H1 (cell line): ENCODE measurements around the gene CBL. TPM values are rescaled to one million over a fixed set of nuclear protein-coding genes. Genes with fewer than 3 reads are reported as not detected.

Source experiments
- CTCF ChIA-PET: fragments of 300-600 bp; sonication (Branson Sonifier 250); formaldehyde crosslinking; loops from one replicate; lab custom pipeline; 2021; ENCODE audit not compliant: partially characterized antibody; lab: Charles Lee
- POLR2A ChIA-PET: fragments of 300-600 bp; sonication (Branson Sonifier 250); formaldehyde crosslinking; loops from one replicate; lab custom pipeline; 2021; ENCODE audit warnings: inconsistent platforms; ENCODE audit not compliant: partially characterized antibody; lab: Charles Lee
- DNase-seq, 2 experiments: peaks; one replicate each; pipeline versions ENCODE4 v3.0.0 to v3.0.0-alpha.2; 2010 to 2022; ENCODE audit warnings: low spot score in 2 of 2, low read depth in 1 of 2, mixed read lengths in 1 of 2
- FAIRE-seq: peaks from 2 replicates; lab custom pipeline; 2011; peaks lifted over from hg19 to GRCh38; lab: Jason Lieb, UNC
- H2AFZ ChIP-seq: 2 replicates; pipeline ENCODE4 v1.8.1; 2012; ENCODE audit warnings: low read length, inconsistent platforms
- H2AK5ac ChIP-seq: 2 replicates; pipeline ENCODE4 v1.6.1; 2013; ENCODE audit warnings: low read depth, low read length
- H2BK120ac ChIP-seq: replicated peaks from 2 replicates; pipeline ENCODE3; 2013; ENCODE audit warnings: low read depth, low read length, inconsistent platforms
- H2BK12ac ChIP-seq: 2 replicates; pipeline ENCODE4 v1.6.1; 2013; ENCODE audit warnings: low read depth, low read length
- H2BK15ac ChIP-seq: 2 replicates; pipeline ENCODE4 v1.6.1; 2013; ENCODE audit warnings: low read length
- H2BK20ac ChIP-seq: 2 replicates; pipeline ENCODE4 v1.6.1; 2013; ENCODE audit warnings: low read length
- H2BK5ac ChIP-seq: 2 replicates; pipeline ENCODE4 v1.6.1; 2013; ENCODE audit warnings: low read depth, low read length
- H3K14ac ChIP-seq: 2 replicates; pipeline ENCODE4 v1.6.1; 2013; ENCODE audit warnings: inconsistent platforms; ENCODE audit not compliant: insufficient read length
- H3K18ac ChIP-seq: 2 replicates; pipeline ENCODE4 v1.6.1; 2013; ENCODE audit warnings: low read length; ENCODE audit errors: extremely low read depth
- H3K23ac ChIP-seq: 2 replicates; pipeline ENCODE4 v1.6.1; 2013; ENCODE audit warnings: inconsistent platforms; ENCODE audit not compliant: insufficient read length
- H3K23me2 ChIP-seq: 2 replicates; pipeline ENCODE4 v1.6.1; 2013; ENCODE audit warnings: low read depth, low read length
- H3K27ac ChIP-seq: 2 replicates; pipeline ENCODE4 v1.6.1; 2011; ENCODE audit warnings: low read depth, low read length, inconsistent platforms
- H3K27me3 ChIP-seq, 4 experiments: replicated peaks in 1 of 4; 1 replicate in 1 of 4; 2 replicates in 3 of 4; pipeline versions ENCODE4 v1.6.1 to v1.8.1; 2011 to 2013; ENCODE audit warnings: low read length in 3 of 4, mild to moderate bottlenecking in 3 of 4, inconsistent platforms in 2 of 4, mixed read lengths in 2 of 4, moderate library complexity in 1 of 4; ENCODE audit not compliant: control insufficient read depth in 3 of 4, insufficient read depth in 3 of 4; ENCODE audit errors: extremely low read depth in 1 of 4
- H3K36me3 ChIP-seq, 4 experiments: 2 replicates each; pipeline versions ENCODE4 v1.6.1 to v1.8.1; 2011 to 2013; ENCODE audit warnings: mild to moderate bottlenecking in 4 of 4, low read length in 3 of 4, moderate library complexity in 2 of 4, control low read depth in 1 of 4, inconsistent platforms in 1 of 4; ENCODE audit not compliant: insufficient read depth in 4 of 4, control insufficient read depth in 2 of 4
- H3K4ac ChIP-seq: replicated peaks from 2 replicates; pipeline ENCODE3; 2013; ENCODE audit warnings: low read length, low read depth, mixed read lengths, inconsistent platforms; ENCODE audit not compliant: insufficient read length
- H3K4me1 ChIP-seq, 4 experiments: replicated peaks in 1 of 4; 1 replicate in 1 of 4; 2 replicates in 3 of 4; pipeline versions ENCODE4 v1.6.1 to v1.8.1; 2011 to 2013; ENCODE audit warnings: low read length in 3 of 4, inconsistent platforms in 2 of 4, mixed read lengths in 1 of 4; ENCODE audit not compliant: insufficient read depth in 4 of 4, control insufficient read depth in 3 of 4
- H3K4me2 ChIP-seq, 2 experiments: 2 replicates each; pipeline versions ENCODE4 v1.6.1 to v1.8.1; 2011 to 2013; ENCODE audit warnings: low read depth in 2 of 2, low read length in 2 of 2, control low read depth in 1 of 2, inconsistent platforms in 1 of 2, mild to moderate bottlenecking in 1 of 2; ENCODE audit not compliant: insufficient read depth in 1 of 2
- H3K4me3 ChIP-seq, 4 experiments: fragments of 200-600, 300-600 bp in 1 of 4; sonication (generic), shearing (Covaris generic), sonication (Bioruptor Twin) in 1 of 4; 2 replicates each; pipeline versions ENCODE4 v1.5.1 to v1.8.1; 2011 to 2016; ENCODE audit warnings: low read length in 4 of 4, low read depth in 3 of 4, control low read depth in 2 of 4, inconsistent platforms in 2 of 4, mild to moderate bottlenecking in 2 of 4, mixed read lengths in 1 of 4, moderate library complexity in 1 of 4; ENCODE audit not compliant: insufficient read depth in 2 of 4; ENCODE audit errors: extremely low read depth in 1 of 4
- H3K56ac ChIP-seq: replicated peaks from 2 replicates; pipeline ENCODE3; 2013; ENCODE audit warnings: low read depth, mild to moderate bottlenecking, mixed read lengths, low read length, inconsistent platforms; ENCODE audit not compliant: insufficient read length
- H3K79me1 ChIP-seq: 2 replicates; pipeline ENCODE4 v1.6.1; 2013; ENCODE audit warnings: low read depth, low read length, control low read depth
- H3K79me2 ChIP-seq, 2 experiments: 2 replicates each; pipeline versions ENCODE4 v1.6.1 to v1.8.1; 2012 to 2013; ENCODE audit warnings: low read length in 2 of 2, mild to moderate bottlenecking in 2 of 2, inconsistent platforms in 1 of 2; ENCODE audit not compliant: insufficient read depth in 2 of 2, control insufficient read depth in 1 of 2
- H3K9ac ChIP-seq, 4 experiments: replicated peaks in 1 of 4; 1 replicate in 1 of 4; 2 replicates in 3 of 4; pipeline versions ENCODE4 v1.6.1 to v1.8.1; 2011 to 2013; ENCODE audit warnings: low read depth in 3 of 4, low read length in 3 of 4, control low read depth in 2 of 4, mild to moderate bottlenecking in 2 of 4, moderate library complexity in 2 of 4, inconsistent platforms in 1 of 4; ENCODE audit errors: extremely low read depth in 1 of 4
- H3K9me3 ChIP-seq, 2 experiments: 2 replicates each; pipeline versions ENCODE4 v1.6.1 to v1.8.1; 2012 to 2013; ENCODE audit warnings: mild to moderate bottlenecking in 2 of 2, moderate library complexity in 2 of 2, control low read depth in 1 of 2, inconsistent platforms in 1 of 2, low read depth in 1 of 2, low read length in 1 of 2, mixed read lengths in 1 of 2; ENCODE audit not compliant: insufficient read depth in 2 of 2
- H4K20me1 ChIP-seq, 2 experiments: replicated peaks in 1 of 2; 2 replicates each; pipeline versions ENCODE3 to v1.8.1; 2011 to 2013; ENCODE audit warnings: inconsistent platforms in 2 of 2, low read length in 2 of 2, mild to moderate bottlenecking in 1 of 2; ENCODE audit not compliant: insufficient read depth in 2 of 2, control insufficient read depth in 1 of 2
- H4K5ac ChIP-seq: 2 replicates; pipeline ENCODE4 v1.6.1; 2013; ENCODE audit warnings: low read length, low read depth, mixed read lengths, inconsistent platforms; ENCODE audit not compliant: insufficient read length
- H4K8ac ChIP-seq: 2 replicates; pipeline ENCODE4 v1.8.0; 2013; ENCODE audit warnings: mild to moderate bottlenecking, moderate library complexity, low read length, inconsistent platforms; ENCODE audit not compliant: insufficient read depth; ENCODE audit errors: extremely low read depth
- H4K91ac ChIP-seq: replicated peaks from 2 replicates; pipeline ENCODE3; 2013; ENCODE audit warnings: low read length, mixed read lengths, inconsistent platforms; ENCODE audit not compliant: insufficient read length
- CEBPB ChIP-seq: IDR thresholded peaks from 2 replicates; pipeline ENCODE4 v1.6.1; 2012; ENCODE audit warnings: low read depth, low read length
- GTF2F1 ChIP-seq: IDR thresholded peaks from 2 replicates; pipeline ENCODE4 v1.6.1; 2012; ENCODE audit warnings: low read depth, low read length, improper control_type of control experiment, borderline replicate concordance
- JUND ChIP-seq: IDR thresholded peaks from 2 replicates; pipeline ENCODE4 v1.6.1; 2011; ENCODE audit warnings: mild to moderate bottlenecking, improper control_type of control experiment, low read length
- POU5F1 ChIP-seq: IDR thresholded peaks from 2 replicates; pipeline ENCODE4 v1.6.1; 2011; ENCODE audit warnings: low read depth, mild to moderate bottlenecking, low read length, moderate library complexity
- RAD21 ChIP-seq, 2 experiments: IDR thresholded peaks in 1 of 2; conservative IDR thresholded peaks in 1 of 2; 2 replicates each; pipeline ENCODE4 v1.6.1; 2011; ENCODE audit warnings: low read depth in 2 of 2, low read length in 2 of 2, improper control_type of control experiment in 1 of 2, inconsistent platforms in 1 of 2, mild to moderate bottlenecking in 1 of 2, moderate library complexity in 1 of 2
- RNF2 ChIP-seq: fragments of 200-900, 300-1000 bp; sonication (generic); IDR thresholded peaks from 2 replicates; pipeline ENCODE4 v1.7.1; 2016; ENCODE audit warnings: borderline replicate concordance, low read depth, mild to moderate bottlenecking, antibody characterized with exemption, low read length; ENCODE audit not compliant: poor library complexity, severe bottlenecking; ENCODE audit errors: missing control alignments
- RXRA ChIP-seq: IDR thresholded peaks from 2 replicates; pipeline ENCODE4 v1.6.1; 2011; ENCODE audit warnings: low read depth, mild to moderate bottlenecking, low read length, moderate library complexity; ENCODE audit not compliant: insufficient read depth
- SAP30 ChIP-seq: fragments of 300-600 bp; sonication (generic); IDR thresholded peaks from 2 replicates; pipeline ENCODE4 v1.7.1; 2012; ENCODE audit warnings: low read length, moderate library complexity, mild to moderate bottlenecking, inconsistent platforms; ENCODE audit not compliant: insufficient read depth, insufficient replicate concordance
- SIN3A ChIP-seq, 2 experiments: IDR thresholded peaks in 1 of 2; conservative IDR thresholded peaks in 1 of 2; 2 replicates each; pipeline ENCODE4 v1.6.1; 2011 to 2012; ENCODE audit warnings: low read length in 2 of 2, improper control_type of control experiment in 1 of 2, low read depth in 1 of 2, mild to moderate bottlenecking in 1 of 2
- SIRT6 ChIP-seq: IDR thresholded peaks from one replicate; pipeline ENCODE4 v1.7.1; 2012; ENCODE audit warnings: low read length, inconsistent platforms
- SP2 ChIP-seq: IDR thresholded peaks from 2 replicates; pipeline ENCODE4 v1.6.1; 2012; ENCODE audit warnings: mild to moderate bottlenecking, low read length, inconsistent platforms
- WGBS, 2 experiments: shearing (Covaris generic) in 1 of 2; methylation state at CpG; one replicate each; pipeline versions ENCODE4 v1.1.6 to v1.1.7; 2013 to 2015; ENCODE audit warnings: low lambda C conversion rate in 2 of 2, mixed read lengths in 2 of 2, inconsistent platforms in 1 of 2, low coverage in 1 of 2, missing lambda C conversion rate in 1 of 2; ENCODE audit not compliant: insufficient replicate concordance in 2 of 2, insufficient coverage in 1 of 2, insufficient read length in 1 of 2; ENCODE audit errors: extremely low coverage in 1 of 2, missing lambda C conversion rate in 1 of 2; 5-methylcytosine and 5-hydroxymethylcytosine counted together
- polyA plus RNA-seq, 7 experiments: library from polyadenylated mRNA; depleted of rRNA in 3 of 7; stranded (reverse) in 5 of 7; unstranded in 2 of 7; fragments of >200 nt in 5 of 7; fragments of 200-250 nt in 2 of 7; gene quantifications; 1 replicate in 5 of 7; 2 replicates in 1 of 7; 4 replicates in 1 of 7; pipeline versions ENCODE4 v1.2.1 to v1.2.3, GENCODE V29; 2011 to 2013; ENCODE audit warnings: missing spikeins in 2 of 7, mixed read lengths in 2 of 7
- total RNA-seq: library from RNA; stranded (reverse); fragmentation: NEBNext Ultra II Directional; extraction: Animal tissue kit (Norgen Biotek cat#: 25700); gene quantifications from 2 replicates; pipeline ENCODE4 v1.2.1, GENCODE V29; 2021

Gene CBL
- total and polyA plus RNA-seq, 2 of the 8 experiments (the other 6 are each of a cell fraction or from before 2014, with no cell fraction given): 23.1 to 57.8 TPM

- Histone ChIP-seq H2BK20ac (no peak overlapping the region), H3K23ac (no peak overlapping the region), H3K18ac (no peak overlapping the region), H3K79me2 (no peaks in the 10 kb centered on the region), H3K4me3 (no peak overlapping the region), H3K9me3 (no peaks in the 10 kb centered on the region), H3K4me1 (peaks cover 0 to 7% (median under 1%) of the 10 kb centered on the region in 4 experiments; a peak in 4 of 7 replicates), H3K27ac (no peak overlapping the region), H3K4ac (no peak overlapping the region), H2BK12ac (no peak overlapping the region), H2AK5ac (no peak overlapping the region), H2BK5ac (no peak overlapping the region), H4K20me1 (no peaks in the 10 kb centered on the region), H3K14ac (no peak overlapping the region), H4K8ac (no peak overlapping the region), H2BK15ac (0 out of 2 replicates have a peak overlapping the region, but pooled peaks have one; percentile 72), H4K91ac (no peak overlapping the region), H3K36me3 (no peaks in the 10 kb centered on the region), H3K79me1 (no peaks in the 10 kb centered on the region), H3K4me2 (peak overlapping the region in 1 of 2 experiments; percentile 15; a peak in 1 of 4 replicates), H2AFZ (peak overlapping the region; percentile 81; the same call in 1 of the 2 replicates), H4K5ac (no peak overlapping the region), H3K9ac (no peak overlapping the region), H3K23me2 (no peaks in the 10 kb centered on the region), H3K56ac (no peak overlapping the region), H3K27me3 (no peaks in the 10 kb centered on the region), H2BK120ac (peak overlapping the region; percentile 34)
- FAIRE-seq (peak; percentile 93), DNase-seq (peak in 1 of 2 experiments; percentile 74)
- WGBS, 2 experiments: 41% methylated on average over 4 of the region's 5 CpGs; no CpG with 5 or more reads in 1 of the 2 experiments
- ChIA-PET POLR2A (interaction anchor here (0.6 to 3.1 kb wide), 14 partner anchors 9 to 112 kb away, joined by 3 to 15 read pairs (median 4); partner anchors contain the start of genes CBL, DPAGT1, HINFP and HMBS), CTCF (interaction anchor here (0.6 to 20.1 kb wide), 41 partner anchors 8 to 1955 kb away, joined by 3 to 367 read pairs (median 5); partner anchors contain the start of genes ABCG4, C2CD2L, CBL and DPAGT1)
- TF ChIP-seq SIN3A (conservative IDR thresholded peaks at IDR 0.05 in 1 of 2, IDR thresholded peaks at IDR 0.05 in 1 of 2; ENCODE audit: low read depth in 1 of 2, low read length in 2 of 2): peak in 1 of 2 experiments; percentile 72; a peak in 2 of 4 replicates
- no peak for TF ChIP-seq SP2
- peak; percentile 85 to 88 for TF ChIP-seq RAD21 (IDR thresholded peaks at IDR 0.05 in 1 of 2, conservative IDR thresholded peaks at IDR 0.05 in 1 of 2; ENCODE audit: low read depth in 2 of 2, low read length in 2 of 2)
- no peak for TF ChIP-seq SAP30
- TF ChIP-seq GTF2F1: no peak
- TF ChIP-seq RNF2: no peak
- TF ChIP-seq SIRT6: no peak
- 0 out of 2 replicates have a peak, but pooled peaks have one; percentile 29 for TF ChIP-seq JUND
- no peak for TF ChIP-seq RXRA
- no peak for TF ChIP-seq POU5F1
- peak; percentile 81 for TF ChIP-seq CEBPB
Measured at GRCh38 chr11:119196833-119197483, 9.2 kb upstream of the CBL start.
